ENCODE results near the gene FCHO1.

Gene FCHO1, protein sequence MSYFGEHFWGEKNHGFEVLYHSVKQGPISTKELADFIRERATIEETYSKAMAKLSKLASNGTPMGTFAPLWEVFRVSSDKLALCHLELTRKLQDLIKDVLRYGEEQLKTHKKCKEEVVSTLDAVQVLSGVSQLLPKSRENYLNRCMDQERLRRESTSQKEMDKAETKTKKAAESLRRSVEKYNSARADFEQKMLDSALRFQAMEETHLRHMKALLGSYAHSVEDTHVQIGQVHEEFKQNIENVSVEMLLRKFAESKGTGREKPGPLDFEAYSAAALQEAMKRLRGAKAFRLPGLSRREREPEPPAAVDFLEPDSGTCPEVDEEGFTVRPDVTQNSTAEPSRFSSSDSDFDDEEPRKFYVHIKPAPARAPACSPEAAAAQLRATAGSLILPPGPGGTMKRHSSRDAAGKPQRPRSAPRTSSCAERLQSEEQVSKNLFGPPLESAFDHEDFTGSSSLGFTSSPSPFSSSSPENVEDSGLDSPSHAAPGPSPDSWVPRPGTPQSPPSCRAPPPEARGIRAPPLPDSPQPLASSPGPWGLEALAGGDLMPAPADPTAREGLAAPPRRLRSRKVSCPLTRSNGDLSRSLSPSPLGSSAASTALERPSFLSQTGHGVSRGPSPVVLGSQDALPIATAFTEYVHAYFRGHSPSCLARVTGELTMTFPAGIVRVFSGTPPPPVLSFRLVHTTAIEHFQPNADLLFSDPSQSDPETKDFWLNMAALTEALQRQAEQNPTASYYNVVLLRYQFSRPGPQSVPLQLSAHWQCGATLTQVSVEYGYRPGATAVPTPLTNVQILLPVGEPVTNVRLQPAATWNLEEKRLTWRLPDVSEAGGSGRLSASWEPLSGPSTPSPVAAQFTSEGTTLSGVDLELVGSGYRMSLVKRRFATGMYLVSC

GRCh38 chr19:17751103-17751911, at the start of gene FCHO1:
TSS of gene FCHO1 (plus strand) at chr19:17751477. CDS start at chr19:17755165, 3,688 bp downstream.
- peak; percentile 85 for DNase-seq

DNA sequence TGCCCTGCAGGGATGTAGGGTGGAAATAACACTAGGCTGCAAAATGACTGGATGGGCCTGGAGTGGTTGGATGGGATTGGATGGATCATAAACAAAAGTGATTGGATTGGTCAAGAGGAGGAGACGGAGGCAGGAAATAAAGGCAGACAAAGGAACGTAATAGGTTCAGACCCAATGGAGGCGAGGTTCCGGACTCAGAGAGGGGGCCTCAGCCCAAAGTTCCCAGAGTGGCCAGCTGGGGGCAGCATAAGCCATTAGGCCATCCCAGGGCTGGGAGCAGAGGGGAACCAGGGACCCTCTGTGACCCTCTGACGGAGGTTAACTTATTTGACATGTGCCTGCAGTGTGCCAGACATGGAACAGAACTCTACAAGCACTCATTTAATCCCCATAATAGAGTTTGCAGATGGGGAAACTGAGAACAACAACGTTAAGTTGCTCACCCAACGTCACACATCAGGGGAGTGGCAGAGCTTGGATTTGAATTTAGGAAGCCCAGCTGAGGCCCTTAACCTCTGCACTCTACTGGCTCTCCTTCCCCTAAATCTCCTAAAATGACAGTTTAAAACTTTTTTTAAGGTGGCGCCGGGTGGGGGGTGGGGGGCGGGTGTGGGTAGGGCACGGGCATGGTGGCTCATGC, 47.3 kb upstream of the FCHO1 start:
- peak; percentile 79 for DNase-seq

- DNase-seq = no peak
Measured at GRCh38 chr19:17706750-17707181, 44.5 kb upstream of the FCHO1 start.

DNA sequence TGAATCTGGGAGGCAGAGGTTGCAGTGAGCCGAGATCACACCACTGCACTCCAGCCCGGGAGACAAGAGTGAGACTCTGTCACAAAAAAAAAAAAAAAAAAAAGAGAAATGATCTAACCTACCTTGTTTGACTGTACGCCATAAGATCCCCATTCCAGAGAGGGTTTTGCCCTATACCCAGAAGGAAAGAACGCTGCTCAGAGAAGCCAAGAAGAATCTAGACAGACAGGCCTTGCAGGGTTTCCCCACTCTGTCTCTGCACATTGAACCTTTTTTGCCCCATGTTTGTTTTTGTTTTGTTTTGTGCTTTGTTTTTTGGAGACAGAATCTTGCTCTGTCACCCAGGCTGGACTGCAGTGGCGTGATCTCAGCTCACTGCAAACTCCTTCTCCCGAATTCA, 39.4 kb upstream of the FCHO1 start:
- no peak for DNase-seq

- DNase-seq = peak; percentile 31
Measured at GRCh38 chr19:17716309-17716929, 34.9 kb upstream of the FCHO1 start.

DNA sequence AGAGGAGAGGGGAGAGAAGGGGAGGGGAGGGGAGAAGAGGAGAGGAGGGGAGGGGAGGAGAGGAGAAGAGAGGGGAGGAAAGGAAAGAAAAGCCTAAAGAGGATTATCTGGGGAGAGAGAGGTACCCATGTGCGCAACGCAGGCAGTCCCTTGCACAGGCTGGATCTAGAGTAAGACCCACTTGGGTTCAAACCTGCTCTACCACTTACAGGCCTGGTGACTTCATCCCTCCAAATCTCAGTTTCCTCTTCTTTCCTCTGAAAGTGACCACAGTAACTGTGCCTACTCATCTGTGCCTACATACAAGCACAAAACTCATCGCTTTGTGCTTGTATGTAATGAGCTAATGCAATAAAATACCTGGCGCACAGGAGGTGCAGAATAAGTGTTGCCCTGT, 32.7 kb upstream of the FCHO1 start:
- DNase-seq = no peak

DNA sequence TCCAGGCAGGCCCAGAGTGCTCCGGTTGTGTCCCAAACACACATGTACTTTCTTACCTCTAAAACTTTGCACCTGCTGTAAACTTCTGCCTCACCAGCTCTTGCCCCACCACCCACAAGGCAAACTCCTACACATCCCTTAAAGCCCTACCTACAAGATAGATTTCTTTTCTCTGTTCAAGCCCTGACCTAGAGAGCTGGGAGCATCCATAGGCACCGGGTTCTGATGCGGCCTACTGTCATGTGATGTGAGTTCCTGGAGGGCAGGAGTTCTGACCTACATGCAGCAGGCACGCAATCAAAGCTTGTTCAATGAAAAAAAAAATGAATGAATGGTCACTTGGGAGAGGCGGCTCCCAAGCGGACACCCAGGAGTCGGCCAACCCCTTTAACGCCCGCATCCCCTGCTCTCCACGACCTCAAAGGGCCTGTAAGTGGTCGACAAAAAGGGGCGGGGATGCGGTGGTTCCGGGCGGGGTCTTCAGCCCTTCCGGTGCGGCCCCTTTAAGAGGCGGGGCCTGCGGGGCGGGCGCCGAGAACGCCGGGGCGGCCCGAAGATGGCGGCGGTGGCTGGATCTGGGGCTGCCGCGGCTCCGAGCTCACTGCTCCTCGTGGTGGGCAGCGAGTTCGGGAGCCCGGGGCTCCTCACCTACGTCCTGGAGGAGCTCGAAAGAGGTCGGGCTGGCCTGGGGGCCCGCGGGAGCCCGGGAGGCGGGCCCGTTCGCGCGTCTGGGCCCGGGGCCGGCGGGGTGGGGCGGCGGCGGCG, 32.1 kb upstream of the FCHO1 start, which contains the start of gene MAP1S:
MAP1S (plus strand) TSS at position 534 of the 765 bp plus-strand sequence; CDS start at position 557, 23 bp downstream.
- peak; percentile 68 for DNase-seq

DNA sequence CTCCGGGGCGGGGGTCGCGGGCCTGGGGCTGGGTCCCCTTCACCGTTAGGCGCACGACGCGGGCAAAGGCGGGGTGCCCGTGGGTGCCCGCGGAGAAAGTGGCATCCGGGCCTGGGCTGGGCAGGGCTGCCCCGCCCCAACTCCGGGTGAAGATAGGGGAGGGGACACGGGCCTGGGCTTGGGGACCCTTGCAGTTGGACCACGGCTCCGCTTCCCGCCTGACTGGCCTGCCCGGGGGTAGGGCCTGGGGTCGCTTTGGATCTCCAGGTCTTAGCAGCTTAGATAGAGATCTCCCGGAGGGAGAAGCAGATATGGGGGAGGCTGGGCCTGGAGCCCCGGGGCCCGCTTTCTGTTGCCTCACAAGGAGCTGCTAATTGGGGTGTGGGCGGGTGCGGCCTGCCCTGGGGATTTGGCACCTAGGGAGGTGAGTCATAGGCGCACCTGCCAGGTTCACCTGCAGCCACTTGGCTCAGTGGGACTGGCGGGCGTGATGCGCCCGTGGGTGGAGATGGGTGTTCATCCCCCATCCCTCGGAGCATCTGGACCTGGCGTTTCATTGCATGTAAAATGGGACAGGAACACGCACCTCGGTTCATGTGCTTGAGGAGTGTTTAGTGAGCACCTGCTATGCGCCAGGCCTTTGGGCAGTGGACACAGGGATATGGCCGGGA, 31.4 kb upstream of the FCHO1 start:
- DNase-seq = no peak

DNA sequence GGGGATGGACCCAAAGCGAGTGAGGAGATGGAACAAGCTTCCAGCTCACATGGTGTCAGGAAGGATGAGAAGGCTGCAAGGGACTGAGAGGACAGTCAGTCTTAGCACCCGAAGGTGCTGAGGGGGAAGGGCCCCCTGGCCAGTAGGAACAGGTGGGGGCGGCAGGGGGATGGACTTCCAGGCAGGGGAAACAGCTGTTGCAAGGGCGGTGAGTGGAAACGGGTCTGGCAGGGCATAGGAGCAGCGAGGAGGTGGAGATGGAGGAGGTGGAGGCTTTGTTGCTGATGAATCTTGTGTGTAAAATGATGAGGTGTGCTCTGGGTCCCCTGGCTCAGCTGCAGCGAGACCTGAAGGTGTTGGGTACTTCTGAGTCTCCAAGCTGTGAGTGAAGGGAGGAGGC, 30.8 kb upstream of the FCHO1 start:
- no peak for DNase-seq

DNA sequence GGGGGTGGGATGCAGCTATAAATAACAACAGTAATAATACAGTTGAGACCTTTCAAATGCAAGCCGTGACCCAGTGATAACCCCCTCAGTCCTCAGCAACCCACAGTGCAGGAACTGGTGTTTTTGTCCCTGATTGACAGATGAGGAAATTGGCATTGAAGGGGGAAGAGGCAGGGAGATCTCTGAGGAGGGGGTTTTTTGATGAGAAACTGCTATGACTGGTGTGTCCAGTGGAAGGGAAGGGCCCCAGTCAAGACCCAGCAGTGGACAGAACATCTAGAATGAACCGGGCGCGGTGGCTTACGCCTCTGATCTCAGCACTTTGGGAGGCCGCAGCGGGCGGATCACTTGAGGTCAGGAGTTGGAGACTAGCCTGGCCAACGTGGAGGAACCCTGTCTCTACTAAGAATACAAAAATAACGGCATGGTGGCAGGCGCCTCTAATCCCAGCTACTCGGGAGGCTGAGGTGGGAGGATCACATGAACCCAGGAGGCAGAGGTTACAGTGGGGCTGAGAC, 30.1 kb upstream of the FCHO1 start:
- DNase-seq = no peak

- peak; percentile 47 for DNase-seq
Measured at GRCh38 chr19:17721821-17722220, 29.5 kb upstream of the FCHO1 start.

GRCh38 chr19:17722655-17723240, 28.5 kb upstream of the FCHO1 start:
- DNase-seq = no peak

GRCh38 chr19:17724655-17725054, 26.6 kb upstream of the FCHO1 start:
- no peak for DNase-seq

DNA sequence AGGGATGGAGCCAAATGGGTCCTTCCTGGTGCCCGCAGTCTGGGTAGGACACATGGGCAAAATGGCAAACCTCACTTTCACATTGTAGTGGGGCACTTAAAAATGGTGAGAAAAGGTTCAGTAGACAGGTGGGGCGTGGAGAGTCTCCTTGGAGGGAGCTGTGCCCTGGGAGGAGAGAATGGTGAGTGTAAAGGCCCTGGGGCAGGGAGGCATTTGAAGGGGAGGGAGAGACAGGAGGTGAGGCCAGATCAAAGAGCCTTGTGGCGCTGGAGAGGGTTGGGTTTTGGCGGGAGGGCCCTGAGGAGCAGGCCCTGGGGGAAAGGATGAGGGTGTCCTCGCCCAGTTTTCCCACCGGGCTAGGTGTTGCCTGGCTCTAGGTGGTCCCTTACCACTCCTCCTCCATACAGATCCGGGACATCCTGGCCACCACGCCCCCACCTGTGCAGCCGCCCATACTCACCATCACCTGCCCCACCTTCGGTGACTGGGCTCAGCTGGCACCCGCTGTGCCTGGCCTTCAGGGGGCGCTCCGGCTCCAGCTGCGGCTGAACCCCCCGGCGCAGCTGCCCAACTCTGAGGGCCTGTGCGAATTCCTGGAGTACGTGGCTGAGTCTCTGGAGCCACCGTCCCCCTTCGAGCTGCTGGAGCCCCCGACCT, 25.7 kb upstream of the FCHO1 start:
- DNase-seq = no peak

- DNase-seq = no peak
Measured at GRCh38 chr19:17726136-17726741, 25.0 kb upstream of the FCHO1 start.

- no peak for DNase-seq
Measured at GRCh38 chr19:17726964-17727773, 24.1 kb upstream of the FCHO1 start.

- DNase-seq = no peak
Measured at GRCh38 chr19:17727843-17728242, 23.4 kb upstream of the FCHO1 start.

- DNase-seq = no peak
Measured at GRCh38 chr19:17733127-17733526, 18.1 kb upstream of the FCHO1 start.
